Parathyroid adenoma (tissue), 2 donors: ENCODE data around the gene TYRO3.

ENCODE experiments used
- H2AFZ ChIP-seq: fragments of 300-600 bp; sonication (generic); one replicate; pipeline ENCODE4 v1.7.0; 2017; ENCODE audit warnings: antibody characterized with exemption, mild to moderate bottlenecking
- H3K27ac ChIP-seq: fragments of 300-600 bp; sonication (generic); one replicate; pipeline ENCODE4 v1.7.0; 2017
- H3K27me3 ChIP-seq: fragments of 300-600 bp; sonication (generic); one replicate; pipeline ENCODE4 v1.7.0; 2017; ENCODE audit warnings: low read length; ENCODE audit not compliant: control insufficient read depth, insufficient read depth
- H3K36me3 ChIP-seq: fragments of 300-600 bp; sonication (generic); one replicate; pipeline ENCODE4 v1.7.0; 2017; ENCODE audit warnings: low read length; ENCODE audit not compliant: control insufficient read depth, insufficient read depth
- H3K4me1 ChIP-seq: fragments of 300-600 bp; sonication (generic); one replicate; pipeline ENCODE4 v1.7.0; 2017; ENCODE audit warnings: control low read depth
- H3K4me2 ChIP-seq: fragments of 300-600 bp; sonication (generic); one replicate; pipeline ENCODE4 v1.7.0; 2017; ENCODE audit warnings: low read length
- H3K4me3 ChIP-seq: fragments of 300-600 bp; sonication (generic); one replicate; pipeline ENCODE4 v1.7.0; 2017; ENCODE audit warnings: low read depth, low read length
- H3K79me2 ChIP-seq: fragments of 300-600 bp; sonication (generic); one replicate; pipeline ENCODE4 v1.7.0; 2017; ENCODE audit warnings: control low read depth
- H3K9ac ChIP-seq: fragments of 300-600 bp; sonication (generic); one replicate; pipeline ENCODE4 v1.7.0; 2017; ENCODE audit warnings: mild to moderate bottlenecking
- H3K9me3 ChIP-seq: fragments of 300-600 bp; sonication (generic); one replicate; pipeline ENCODE4 v1.7.0; 2017; ENCODE audit warnings: low read length; ENCODE audit not compliant: control insufficient read depth
- CTCF ChIP-seq: fragments of 300-600 bp; sonication (generic); IDR thresholded peaks from one replicate; pipeline ENCODE4 v1.7.0; 2017; ENCODE audit warnings: antibody characterized with exemption, mild to moderate bottlenecking
- donor health status: primary hyperparathyroidism.

The TYRO3 gene

GRCh38 chr15:41550066-41550775 lies 8.8 kb upstream of the TYRO3 start:
- Histone ChIP-seq H3K9me3 (no peaks in the 10 kb centered on the region), H2AFZ (no peak overlapping the region), H3K79me2 (no peaks in the 10 kb centered on the region), H3K9ac (no peak overlapping the region), H3K27me3 (no peaks in the 10 kb centered on the region), H3K4me2 (no peak overlapping the region), H3K36me3 (no peaks in the 10 kb centered on the region), H3K4me3 (no peak overlapping the region), H3K27ac (no peak overlapping the region), H3K4me1 (no peaks in the 10 kb centered on the region)
- no peak for TF ChIP-seq CTCF

- no peak overlapping the region for H2AFZ ChIP-seq
- no peak for TF ChIP-seq CTCF
- no peaks in the 10 kb centered on the region for H3K9me3 ChIP-seq
- no peaks in the 10 kb centered on the region for H3K79me2 ChIP-seq
- no peak overlapping the region for H3K4me2 ChIP-seq
- H3K36me3 ChIP-seq: no peaks in the 10 kb centered on the region
- H3K4me1 ChIP-seq: no peaks in the 10 kb centered on the region
- no peaks in the 10 kb centered on the region for H3K27me3 ChIP-seq
- H3K4me3 ChIP-seq: no peak overlapping the region
- H3K27ac ChIP-seq: no peak overlapping the region
- H3K9ac ChIP-seq: no peak overlapping the region
These were observed 5.3 kb upstream of the TYRO3 start for GRCh38 chr15:41553731-41554130.

- Histone ChIP-seq H3K4me3 (no peak overlapping the region), H3K27ac (no peak overlapping the region), H2AFZ (no peak overlapping the region), H3K4me1 (no peaks in the 10 kb centered on the region), H3K9ac (no peak overlapping the region), H3K79me2 (no peaks in the 10 kb centered on the region), H3K9me3 (no peaks in the 10 kb centered on the region), H3K27me3 (no peaks in the 10 kb centered on the region), H3K4me2 (no peak overlapping the region), H3K36me3 (no peaks in the 10 kb centered on the region)
- no peak for TF ChIP-seq CTCF
These were observed 4.7 kb upstream of the TYRO3 start for GRCh38 chr15:41554343-41554742.

- no peak for TF ChIP-seq CTCF
- Histone ChIP-seq H3K27ac (no peak overlapping the region), H3K36me3 (no peaks in the 10 kb centered on the region), H3K4me3 (no peak overlapping the region), H3K4me2 (no peak overlapping the region), H3K4me1 (no peaks in the 10 kb centered on the region), H2AFZ (no peak overlapping the region), H3K27me3 (no peaks in the 10 kb centered on the region), H3K9ac (no peak overlapping the region), H3K79me2 (no peaks in the 10 kb centered on the region), H3K9me3 (no peaks in the 10 kb centered on the region)
These were observed 4.1 kb upstream of the TYRO3 start for GRCh38 chr15:41554915-41555314.

- Histone ChIP-seq H3K36me3 (no peaks in the 10 kb centered on the region), H3K79me2 (no peaks in the 10 kb centered on the region), H3K4me1 (no peaks in the 10 kb centered on the region), H3K9me3 (no peaks in the 10 kb centered on the region), H3K4me2 (no peak overlapping the region), H3K9ac (no peak overlapping the region), H2AFZ (no peak overlapping the region), H3K27ac (no peak overlapping the region), H3K27me3 (no peaks in the 10 kb centered on the region), H3K4me3 (no peak overlapping the region)
- TF ChIP-seq CTCF: no peak
These were observed 2.3 kb upstream of the TYRO3 start for GRCh38 chr15:41556677-41557076.
